ENCODE results near the gene CDH10.

Gene CDH10

DNA sequence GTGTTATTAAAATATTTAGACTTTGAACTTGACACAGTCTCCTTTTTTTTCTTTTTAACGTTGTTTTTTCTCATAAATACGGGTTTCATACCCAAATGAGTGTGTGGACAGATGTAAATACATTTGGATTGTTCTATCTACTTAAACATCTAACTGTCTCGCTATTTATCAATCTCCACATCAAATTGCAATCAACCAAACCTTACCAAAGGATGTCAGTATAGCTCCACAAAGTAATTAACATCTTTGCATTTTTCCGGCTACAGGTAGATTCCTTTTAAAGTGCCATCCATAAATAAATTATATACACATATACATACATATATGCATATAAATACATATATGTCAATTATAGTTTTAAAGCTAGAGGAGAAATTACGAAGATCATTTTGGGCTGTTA is 705 bp upstream of the CDH10 start:
- no peak overlapping the region for H3K4me2 ChIP-seq (ENCODE audit: low read depth, low read length)
- H2AFZ ChIP-seq (ENCODE audit: low read length) = no peak overlapping the region
- no peak overlapping the region for H3K9ac ChIP-seq (ENCODE audit: low read length)
- no peak overlapping the region for H3K27ac ChIP-seq (ENCODE audit: low read length)
- H3K9me2 ChIP-seq (replicated peaks; ENCODE audit: insufficient read depth, low read length) = no peaks in the 10 kb centered on the region
- DNase-seq = no peak
- no peaks in the 10 kb centered on the region for H3K4me1 ChIP-seq (ENCODE audit: low read length)
- no peaks in the 10 kb centered on the region for H3K27me3 ChIP-seq (replicated peaks; ENCODE audit: insufficient read depth, low read length)
- H3K36me3 ChIP-seq (replicated peaks; ENCODE audit: insufficient read depth, low read length) = no peaks in the 10 kb centered on the region
- no peak for TF ChIP-seq EZH2phosphoT487 (IDR thresholded peaks at IDR 0.05; ENCODE audit: low read length)
- TF ChIP-seq, protein P1, sequence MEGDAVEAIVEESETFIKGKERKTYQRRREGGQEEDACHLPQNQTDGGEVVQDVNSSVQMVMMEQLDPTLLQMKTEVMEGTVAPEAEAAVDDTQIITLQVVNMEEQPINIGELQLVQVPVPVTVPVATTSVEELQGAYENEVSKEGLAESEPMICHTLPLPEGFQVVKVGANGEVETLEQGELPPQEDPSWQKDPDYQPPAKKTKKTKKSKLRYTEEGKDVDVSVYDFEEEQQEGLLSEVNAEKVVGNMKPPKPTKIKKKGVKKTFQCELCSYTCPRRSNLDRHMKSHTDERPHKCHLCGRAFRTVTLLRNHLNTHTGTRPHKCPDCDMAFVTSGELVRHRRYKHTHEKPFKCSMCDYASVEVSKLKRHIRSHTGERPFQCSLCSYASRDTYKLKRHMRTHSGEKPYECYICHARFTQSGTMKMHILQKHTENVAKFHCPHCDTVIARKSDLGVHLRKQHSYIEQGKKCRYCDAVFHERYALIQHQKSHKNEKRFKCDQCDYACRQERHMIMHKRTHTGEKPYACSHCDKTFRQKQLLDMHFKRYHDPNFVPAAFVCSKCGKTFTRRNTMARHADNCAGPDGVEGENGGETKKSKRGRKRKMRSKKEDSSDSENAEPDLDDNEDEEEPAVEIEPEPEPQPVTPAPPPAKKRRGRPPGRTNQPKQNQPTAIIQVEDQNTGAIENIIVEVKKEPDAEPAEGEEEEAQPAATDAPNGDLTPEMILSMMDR (IDR thresholded peaks at IDR 0.05; ENCODE audit: low read length) = no peak
- TF ChIP-seq EZH2 (optimal IDR thresholded peaks at IDR 0.05; ENCODE audit: low read depth, low read length) = no peak
- H3K79me2 ChIP-seq (ENCODE audit: low read length) = no peaks in the 10 kb centered on the region
- no peak overlapping the region for H3K4me3 ChIP-seq (ENCODE audit: low read length)
- no peaks in the 10 kb centered on the region for H4K20me1 ChIP-seq (ENCODE audit: insufficient read depth, low read length)
- H3K9me3 ChIP-seq (replicated peaks; ENCODE audit: insufficient read depth, low read length) = no peaks in the 10 kb centered on the region
- H3F3A ChIP-seq (ENCODE audit: insufficient read depth, low read length) = no peaks in the 10 kb centered on the region

DNA sequence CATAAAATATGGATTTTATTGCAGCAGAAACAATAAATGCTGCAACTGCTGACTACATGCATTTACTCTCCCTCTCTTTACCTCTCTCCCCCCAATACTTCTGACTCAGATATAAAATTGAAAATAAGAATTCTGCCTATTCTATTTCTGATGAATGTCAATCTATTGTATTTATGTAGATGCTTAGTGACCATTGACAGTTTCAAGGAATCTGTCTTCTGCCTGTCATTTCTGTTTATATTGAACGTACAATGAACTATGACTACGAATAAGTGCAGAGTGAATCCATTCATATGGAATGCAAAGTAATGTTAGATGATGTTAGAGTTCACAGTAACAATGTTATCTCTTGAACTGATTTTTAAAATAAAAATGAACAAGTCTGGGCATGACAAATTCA is 898 bp downstream of the CDH10 start:
- H3K4me3 ChIP-seq (ENCODE audit: low read length) = no peak overlapping the region
- H3K79me2 ChIP-seq (ENCODE audit: low read length) = no peaks in the 10 kb centered on the region
- no peak overlapping the region for H3K27ac ChIP-seq (ENCODE audit: low read length)
- no peak overlapping the region for H3K9ac ChIP-seq (ENCODE audit: low read length)
- no peaks in the 10 kb centered on the region for H3F3A ChIP-seq (ENCODE audit: insufficient read depth, low read length)
- H4K20me1 ChIP-seq (ENCODE audit: insufficient read depth, low read length) = no peaks in the 10 kb centered on the region
- H3K9me3 ChIP-seq (replicated peaks; ENCODE audit: insufficient read depth, low read length) = no peaks in the 10 kb centered on the region
- no peaks in the 10 kb centered on the region for H3K9me2 ChIP-seq (replicated peaks; ENCODE audit: insufficient read depth, low read length)
- no peaks in the 10 kb centered on the region for H3K36me3 ChIP-seq (replicated peaks; ENCODE audit: insufficient read depth, low read length)
- H3K27me3 ChIP-seq (replicated peaks; ENCODE audit: insufficient read depth, low read length) = no peaks in the 10 kb centered on the region
- TF ChIP-seq EZH2 (optimal IDR thresholded peaks at IDR 0.05; ENCODE audit: low read depth, low read length) (no peak), EZH2phosphoT487 (IDR thresholded peaks at IDR 0.05; ENCODE audit: low read length) (no peak)
- TF ChIP-seq, protein P1 (IDR thresholded peaks at IDR 0.05; ENCODE audit: low read length) = no peak
- no peaks in the 10 kb centered on the region for H3K4me1 ChIP-seq (ENCODE audit: low read length)
- H2AFZ ChIP-seq (ENCODE audit: low read length) = no peak overlapping the region
- no peak overlapping the region for H3K4me2 ChIP-seq (ENCODE audit: low read depth, low read length)
- no peak for DNase-seq

DNA sequence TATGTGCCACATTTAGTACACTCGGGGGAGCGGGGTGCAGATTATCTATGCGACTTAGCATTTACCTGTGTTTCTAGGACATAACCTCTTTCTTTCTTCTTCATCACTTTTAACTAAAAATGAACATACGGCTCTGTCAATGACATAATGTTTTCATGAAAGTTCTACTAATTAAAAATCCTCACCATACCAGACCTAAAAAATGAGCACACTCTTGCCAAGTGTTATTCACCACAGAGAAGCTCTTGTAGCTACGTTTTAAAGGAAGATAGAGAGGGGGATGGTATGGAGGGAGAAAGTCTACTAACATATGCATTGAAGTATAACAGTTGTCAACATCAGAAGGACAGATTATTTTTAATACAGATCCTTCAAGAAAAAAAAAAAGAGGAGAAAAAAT is 1.6 kb downstream of the CDH10 start:
- TF ChIP-seq, protein P1 (IDR thresholded peaks at IDR 0.05; ENCODE audit: low read length) = no peak
- TF ChIP-seq EZH2phosphoT487 (IDR thresholded peaks at IDR 0.05; ENCODE audit: low read length) (no peak), EZH2 (optimal IDR thresholded peaks at IDR 0.05; ENCODE audit: low read depth, low read length) (no peak)
- no peak overlapping the region for H2AFZ ChIP-seq (ENCODE audit: low read length)

More for the DNA sequence above, 1.6 kb downstream of the CDH10 start:
- Histone ChIP-seq H3K79me2 (ENCODE audit: low read length) (no peaks in the 10 kb centered on the region), H3K4me1 (ENCODE audit: low read length) (no peaks in the 10 kb centered on the region), H3F3A (ENCODE audit: insufficient read depth, low read length) (no peaks in the 10 kb centered on the region), H3K9ac (ENCODE audit: low read length) (no peak overlapping the region), H4K20me1 (ENCODE audit: insufficient read depth, low read length) (no peaks in the 10 kb centered on the region), H3K4me3 (ENCODE audit: low read length) (no peak overlapping the region), H3K9me2 (replicated peaks; ENCODE audit: insufficient read depth, low read length) (no peaks in the 10 kb centered on the region), H3K9me3 (replicated peaks; ENCODE audit: insufficient read depth, low read length) (no peaks in the 10 kb centered on the region), H3K4me2 (ENCODE audit: low read depth, low read length) (no peak overlapping the region), H3K36me3 (replicated peaks; ENCODE audit: insufficient read depth, low read length) (no peaks in the 10 kb centered on the region), H3K27me3 (replicated peaks; ENCODE audit: insufficient read depth, low read length) (no peaks in the 10 kb centered on the region), H3K27ac (ENCODE audit: low read length) (no peak overlapping the region)
- no peak for DNase-seq

All from MM.1S (cell line).